ENCODE measurements around the gene RNASE9.

The RNASE9 gene

GRCh38 chr14:20606902-20607242, 46.0 kb upstream of the RNASE9 start:
- no peak overlapping the region for H3K4me3 ChIP-seq (ENCODE audit: low read depth, low read length)
- no peak for DNase-seq (ENCODE audit: low read depth)
- TF ChIP-seq, protein P1, sequence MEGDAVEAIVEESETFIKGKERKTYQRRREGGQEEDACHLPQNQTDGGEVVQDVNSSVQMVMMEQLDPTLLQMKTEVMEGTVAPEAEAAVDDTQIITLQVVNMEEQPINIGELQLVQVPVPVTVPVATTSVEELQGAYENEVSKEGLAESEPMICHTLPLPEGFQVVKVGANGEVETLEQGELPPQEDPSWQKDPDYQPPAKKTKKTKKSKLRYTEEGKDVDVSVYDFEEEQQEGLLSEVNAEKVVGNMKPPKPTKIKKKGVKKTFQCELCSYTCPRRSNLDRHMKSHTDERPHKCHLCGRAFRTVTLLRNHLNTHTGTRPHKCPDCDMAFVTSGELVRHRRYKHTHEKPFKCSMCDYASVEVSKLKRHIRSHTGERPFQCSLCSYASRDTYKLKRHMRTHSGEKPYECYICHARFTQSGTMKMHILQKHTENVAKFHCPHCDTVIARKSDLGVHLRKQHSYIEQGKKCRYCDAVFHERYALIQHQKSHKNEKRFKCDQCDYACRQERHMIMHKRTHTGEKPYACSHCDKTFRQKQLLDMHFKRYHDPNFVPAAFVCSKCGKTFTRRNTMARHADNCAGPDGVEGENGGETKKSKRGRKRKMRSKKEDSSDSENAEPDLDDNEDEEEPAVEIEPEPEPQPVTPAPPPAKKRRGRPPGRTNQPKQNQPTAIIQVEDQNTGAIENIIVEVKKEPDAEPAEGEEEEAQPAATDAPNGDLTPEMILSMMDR (IDR thresholded peaks at IDR 0.05; ENCODE audit: low read depth, low read length) = no peak
- TF ChIP-seq, protein P2, sequence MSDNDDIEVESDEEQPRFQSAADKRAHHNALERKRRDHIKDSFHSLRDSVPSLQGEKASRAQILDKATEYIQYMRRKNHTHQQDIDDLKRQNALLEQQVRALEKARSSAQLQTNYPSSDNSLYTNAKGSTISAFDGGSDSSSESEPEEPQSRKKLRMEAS (IDR thresholded peaks at IDR 0.05; ENCODE audit: low read depth, low read length) = no peak
- TF ChIP-seq MYC (IDR thresholded peaks at IDR 0.05; ENCODE audit: low read depth, low read length) (no peak), POLR2A (IDR thresholded peaks at IDR 0.05; ENCODE audit: extremely low read depth, insufficient read length) (no peak)

- H3K4me3 ChIP-seq (ENCODE audit: low read depth, low read length) = no peak overlapping the region
- peak; percentile 73 for DNase-seq (ENCODE audit: low read depth)
- TF ChIP-seq, protein P1 (IDR thresholded peaks at IDR 0.05; ENCODE audit: low read depth, low read length) = peak; percentile 67
- no peak for TF ChIP-seq MYC (IDR thresholded peaks at IDR 0.05; ENCODE audit: low read depth, low read length)
Measured at GRCh38 chr14:20606190-20606901, 45.5 kb upstream of the RNASE9 start.

DNA sequence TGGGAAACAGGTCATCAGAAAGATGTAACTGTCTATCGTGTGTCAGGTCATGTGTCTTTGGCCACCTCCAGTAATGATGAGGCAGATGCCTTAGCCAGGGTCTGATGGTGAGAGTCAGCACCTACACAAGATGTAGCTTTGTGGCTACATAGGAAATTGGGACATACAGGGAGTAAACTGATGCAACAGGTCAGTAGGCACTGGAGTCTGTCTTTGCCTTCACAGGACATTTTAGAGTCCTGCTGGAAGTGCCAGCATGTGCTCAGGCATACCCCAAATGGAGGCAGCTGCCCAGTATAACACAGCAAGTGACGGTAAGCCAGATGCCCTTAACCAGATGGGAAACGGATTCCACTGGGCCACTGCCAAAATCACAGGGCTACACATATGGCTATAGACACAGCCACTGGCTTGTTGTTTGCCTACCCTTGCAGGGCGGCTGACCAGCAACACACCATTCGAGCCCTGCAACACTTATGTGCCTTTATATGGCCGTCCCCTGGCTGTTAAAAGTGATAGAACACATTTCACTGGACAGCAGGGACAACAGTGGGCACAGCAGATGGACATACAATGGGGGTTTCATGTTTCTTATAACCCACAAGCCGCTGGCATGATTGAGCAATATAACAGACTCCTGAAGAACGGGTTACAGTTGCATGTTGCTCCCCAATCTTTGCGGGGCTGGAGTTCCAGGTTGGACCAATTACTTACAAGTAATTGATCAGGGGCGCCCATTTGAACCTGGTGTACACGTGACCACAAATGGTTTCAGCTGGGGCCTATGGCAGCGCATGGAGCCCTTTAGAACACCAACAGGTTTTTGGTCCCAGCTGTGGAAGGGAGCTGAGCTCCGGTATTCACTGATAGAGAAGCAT, 43.2 kb upstream of the RNASE9 start:
- DNase-seq (ENCODE audit: low read depth) = peak; percentile 67
- TF ChIP-seq, protein P2 (IDR thresholded peaks at IDR 0.05; ENCODE audit: low read depth, low read length) = peak; percentile 41; the same call in 1 of the 2 replicates
- TF ChIP-seq POLR2A (IDR thresholded peaks at IDR 0.05; ENCODE audit: extremely low read depth, insufficient read length) (no peak), MYC (IDR thresholded peaks at IDR 0.05; ENCODE audit: low read depth, low read length) (no peak)
- TF ChIP-seq, protein P1 (IDR thresholded peaks at IDR 0.05; ENCODE audit: low read depth, low read length) = no peak
- H3K4me3 ChIP-seq (ENCODE audit: low read depth, low read length) = no peak overlapping the region

DNA sequence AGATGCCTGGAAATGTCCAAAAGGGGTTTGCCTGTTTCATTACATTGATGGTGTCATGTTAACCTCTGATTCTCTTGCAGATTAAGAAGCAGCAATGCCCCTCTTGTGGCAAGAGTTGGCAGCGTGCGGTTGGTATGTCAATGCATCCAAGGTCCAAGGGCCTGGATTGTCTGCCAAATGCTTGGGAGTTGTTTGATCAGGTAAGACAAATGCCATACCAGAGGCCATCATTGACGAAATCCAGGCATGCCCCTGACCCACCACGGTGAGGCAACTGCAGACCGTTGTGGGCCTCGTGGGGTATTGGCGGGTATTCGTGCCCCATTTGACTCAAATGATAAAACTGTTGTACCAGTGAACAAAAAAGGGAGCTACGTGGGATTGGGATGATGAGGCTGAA, 41.7 kb upstream of the RNASE9 start:
- DNase-seq (ENCODE audit: low read depth) = no peak
- H3K4me3 ChIP-seq (ENCODE audit: low read depth, low read length) = no peak overlapping the region
- TF ChIP-seq, protein P1 (IDR thresholded peaks at IDR 0.05; ENCODE audit: low read depth, low read length) = no peak
- no peak for TF ChIP-seq POLR2A (IDR thresholded peaks at IDR 0.05; ENCODE audit: extremely low read depth, insufficient read length)
- TF ChIP-seq, protein P2 (IDR thresholded peaks at IDR 0.05; ENCODE audit: low read depth, low read length) = no peak
- no peak for TF ChIP-seq MYC (IDR thresholded peaks at IDR 0.05; ENCODE audit: low read depth, low read length)

GRCh38 chr14:20601522-20601921, 40.7 kb upstream of the RNASE9 start:
- TF ChIP-seq, protein P1 (IDR thresholded peaks at IDR 0.05; ENCODE audit: low read depth, low read length) = no peak
- no peak for TF ChIP-seq MYC (IDR thresholded peaks at IDR 0.05; ENCODE audit: low read depth, low read length)
- no peak for TF ChIP-seq POLR2A (IDR thresholded peaks at IDR 0.05; ENCODE audit: extremely low read depth, insufficient read length)
- TF ChIP-seq, protein P2 (IDR thresholded peaks at IDR 0.05; ENCODE audit: low read depth, low read length) = no peak
- peak overlapping the region; percentile 39 for H3K4me3 ChIP-seq (ENCODE audit: low read depth, low read length)
- DNase-seq (ENCODE audit: low read depth) = peak; percentile 77

Data from NB4 (cell line).